ENCODE data around the gene STXBP1. TPM values are rescaled to one million over a fixed set of nuclear protein-coding genes. Genes with fewer than 3 reads are reported as not detected.

Gene STXBP1
- total RNA-seq, 1 donor from 2014 or later, result 12.0 TPM

GRCh38 chr9:127684576-127684975 lies 72.5 kb downstream of the STXBP1 start:
- Histone ChIP-seq H3K27ac (no peak overlapping the region), H3K9ac (no peak overlapping the region), H3K4me3 (no peak overlapping the region), H3K4me1 (no peaks in the 10 kb centered on the region), H3K27me3 (no peaks in the 10 kb centered on the region), H3K36me3 (no peaks in the 10 kb centered on the region), H3K9me3 (ENCODE audit: low read depth) (no peaks in the 10 kb centered on the region), H3K79me2 (ENCODE audit: low read depth) (no peaks in the 10 kb centered on the region), H2AFZ (replicated peaks) (no peak overlapping the region), H3F3A (ENCODE audit: low read depth) (no peaks in the 10 kb centered on the region), H3K4me2 (no peak overlapping the region), H4K20me1 (ENCODE audit: low read depth) (no peaks in the 10 kb centered on the region)
- Mint-ChIP-seq H3K36me3 (peaks cover 21% of the 10 kb centered on the region), H3K27ac (no peak overlapping the region), H3K4me1 (no peaks in the 10 kb centered on the region), H3K4me3 (peak overlapping the region; percentile 9), H3K27me3 (ENCODE audit: insufficient read depth, low read depth) (peaks cover 9% of the 10 kb centered on the region), H3K9me3 (no peaks in the 10 kb centered on the region)
- no peak for DNase-seq (ENCODE audit: low spot score)
- TF ChIP-seq EZH2 (IDR thresholded peaks at IDR 0.05), result no peak
- TF ChIP-seq EZH2phosphoT487 (IDR thresholded peaks at IDR 0.05), result no peak
- TF ChIP-seq CTCF (IDR thresholded peaks at IDR 0.05), result no peak

- no peak overlapping the region for H3K9ac ChIP-seq
- H3K4me3 ChIP-seq, result no peak overlapping the region
- Mint-ChIP-seq H3K4me3 (no peak overlapping the region), H3K36me3 (peaks cover 28% of the 10 kb centered on the region), H3K27ac (no peak overlapping the region), H3K4me1 (peaks cover 4% of the 10 kb centered on the region), H3K9me3 (no peaks in the 10 kb centered on the region), H3K27me3 (ENCODE audit: insufficient read depth, low read depth) (peaks cover 9% of the 10 kb centered on the region)
- H2AFZ ChIP-seq (replicated peaks), result no peak overlapping the region
- no peaks in the 10 kb centered on the region for H3K4me1 ChIP-seq
- H3K79me2 ChIP-seq (ENCODE audit: low read depth), result no peaks in the 10 kb centered on the region
- no peaks in the 10 kb centered on the region for H4K20me1 ChIP-seq (ENCODE audit: low read depth)
- DNase-seq (ENCODE audit: low spot score), result no peak
- H3K4me2 ChIP-seq, result no peak overlapping the region
- H3K27me3 ChIP-seq, result no peaks in the 10 kb centered on the region
- no peaks in the 10 kb centered on the region for H3F3A ChIP-seq (ENCODE audit: low read depth)
- H3K27ac ChIP-seq, result no peak overlapping the region
- TF ChIP-seq EZH2 (IDR thresholded peaks at IDR 0.05), result no peak
- no peak for TF ChIP-seq EZH2phosphoT487 (IDR thresholded peaks at IDR 0.05)
- no peak for TF ChIP-seq CTCF (IDR thresholded peaks at IDR 0.05)
- no peaks in the 10 kb centered on the region for H3K9me3 ChIP-seq (ENCODE audit: low read depth)
- H3K36me3 ChIP-seq, result no peaks in the 10 kb centered on the region
These were observed 74.7 kb downstream of the STXBP1 start for GRCh38 chr9:127686461-127687393.

- Mint-ChIP-seq H3K27me3 (ENCODE audit: insufficient read depth, low read depth) (peaks cover 6% of the 10 kb centered on the region), H3K27ac (no peak overlapping the region), H3K36me3 (peaks cover 25% of the 10 kb centered on the region), H3K4me1 (peaks cover 10% of the 10 kb centered on the region), H3K4me3 (no peak overlapping the region), H3K9me3 (no peaks in the 10 kb centered on the region)
- no peak for DNase-seq (ENCODE audit: low spot score)
- no peak overlapping the region for H3K4me2 ChIP-seq
- TF ChIP-seq EZH2 (IDR thresholded peaks at IDR 0.05), result no peak
- TF ChIP-seq CTCF (IDR thresholded peaks at IDR 0.05), result no peak
- no peak for TF ChIP-seq EZH2phosphoT487 (IDR thresholded peaks at IDR 0.05)
- H3K27ac ChIP-seq, result no peak overlapping the region
- no peaks in the 10 kb centered on the region for H3K79me2 ChIP-seq (ENCODE audit: low read depth)
- H3K36me3 ChIP-seq, result no peaks in the 10 kb centered on the region
- H3K9me3 ChIP-seq (ENCODE audit: low read depth), result no peaks in the 10 kb centered on the region
- no peak overlapping the region for H2AFZ ChIP-seq (replicated peaks)
- H3K9ac ChIP-seq, result no peak overlapping the region
- no peak overlapping the region for H3K4me3 ChIP-seq
- H3K4me1 ChIP-seq, result no peaks in the 10 kb centered on the region
- no peaks in the 10 kb centered on the region for H3K27me3 ChIP-seq
- no peaks in the 10 kb centered on the region for H4K20me1 ChIP-seq (ENCODE audit: low read depth)
- no peaks in the 10 kb centered on the region for H3F3A ChIP-seq (ENCODE audit: low read depth)
These were observed 77.4 kb downstream of the STXBP1 start for GRCh38 chr9:127689329-127690000.

Data from neural progenitor cell (in vitro differentiated cells).